AG04450 (cell line): ENCODE results near the gene CBARP. TPM values are rescaled to one million over a fixed set of nuclear protein-coding genes. Genes with fewer than 3 reads are reported as not detected.

Experiments
- CTCF ChIA-PET: fragments of 300-600, 350-600 bp; formaldehyde crosslinking; extraction: SDS; loops from one replicate; lab custom pipeline; 2022; ENCODE audit warnings: antibody characterized with exemption, inconsistent platforms; lab: Charles Lee
- POLR2A ChIA-PET: fragments of 350-600 bp; formaldehyde crosslinking; extraction: SDS; loops from one replicate; lab custom pipeline; 2021; ENCODE audit warnings: antibody characterized with exemption, inconsistent platforms; lab: Yijun Ruan, JAX
- DNase-seq: peaks from one replicate; pipeline ENCODE4 v3.0.0-alpha.2; 2011; ENCODE audit warnings: low read depth, low spot score
- H3K27ac ChIP-seq: one replicate; pipeline ENCODE4 v1.5.1; 2012; ENCODE audit warnings: low read depth, low read length, control low read depth
- H3K27me3 ChIP-seq: one replicate; pipeline ENCODE4 v1.6.0; 2012; ENCODE audit warnings: low read length; ENCODE audit not compliant: control insufficient read depth, insufficient read depth
- H3K4me3 ChIP-seq: 2 replicates; pipeline ENCODE4 v1.5.1; 2011; ENCODE audit warnings: mild to moderate bottlenecking, low read depth, low read length, control low read depth
- H3K9me3 ChIP-seq: 2 replicates; pipeline ENCODE4 v1.5.1; 2012; ENCODE audit warnings: low read length; ENCODE audit not compliant: control insufficient read depth, insufficient read depth
- polyA plus RNA-seq: library from polyadenylated mRNA; depleted of rRNA; stranded (reverse); fragments of >200 nt; gene quantifications from 2 replicates; pipeline ENCODE4 v1.2.3, GENCODE V29; 2011
- TF ChIP-seq, protein P1 (sequence below): IDR thresholded peaks from 2 replicates; pipeline ENCODE4 v1.5.1; 2011; ENCODE audit warnings: low read depth, low read length, control low read depth, inconsistent platforms

The CBARP gene
- polyA plus RNA-seq, 1 experiment: 1.1 TPM

DNA sequence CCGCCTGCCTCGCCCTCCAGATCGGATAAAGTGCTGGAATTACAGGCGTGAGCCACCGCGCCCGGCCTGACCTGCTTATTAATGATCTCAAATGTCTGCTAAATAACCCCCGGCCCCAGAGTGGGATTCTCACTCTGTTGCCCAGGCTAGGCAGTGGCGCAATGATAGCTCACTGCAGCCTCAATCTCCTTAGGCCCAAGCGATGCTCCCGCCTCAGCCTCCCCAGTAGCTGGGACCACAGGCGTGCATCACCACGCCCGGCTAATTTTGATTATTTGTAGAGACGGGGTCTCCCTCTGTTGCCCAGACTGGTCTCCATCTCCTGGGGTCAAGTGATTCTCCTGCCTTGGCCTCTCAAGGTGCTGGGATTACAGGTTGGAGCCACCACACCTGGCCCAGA is 3.1 kb upstream of the CBARP start:
- CTCF ChIA-PET: interaction anchor here (0.7 to 7.1 kb wide), 11 partner anchors 12 to 221 kb away, joined by 3 to 224 read pairs (median 3); partner anchors contain the start of gene CIRBP

DNA sequence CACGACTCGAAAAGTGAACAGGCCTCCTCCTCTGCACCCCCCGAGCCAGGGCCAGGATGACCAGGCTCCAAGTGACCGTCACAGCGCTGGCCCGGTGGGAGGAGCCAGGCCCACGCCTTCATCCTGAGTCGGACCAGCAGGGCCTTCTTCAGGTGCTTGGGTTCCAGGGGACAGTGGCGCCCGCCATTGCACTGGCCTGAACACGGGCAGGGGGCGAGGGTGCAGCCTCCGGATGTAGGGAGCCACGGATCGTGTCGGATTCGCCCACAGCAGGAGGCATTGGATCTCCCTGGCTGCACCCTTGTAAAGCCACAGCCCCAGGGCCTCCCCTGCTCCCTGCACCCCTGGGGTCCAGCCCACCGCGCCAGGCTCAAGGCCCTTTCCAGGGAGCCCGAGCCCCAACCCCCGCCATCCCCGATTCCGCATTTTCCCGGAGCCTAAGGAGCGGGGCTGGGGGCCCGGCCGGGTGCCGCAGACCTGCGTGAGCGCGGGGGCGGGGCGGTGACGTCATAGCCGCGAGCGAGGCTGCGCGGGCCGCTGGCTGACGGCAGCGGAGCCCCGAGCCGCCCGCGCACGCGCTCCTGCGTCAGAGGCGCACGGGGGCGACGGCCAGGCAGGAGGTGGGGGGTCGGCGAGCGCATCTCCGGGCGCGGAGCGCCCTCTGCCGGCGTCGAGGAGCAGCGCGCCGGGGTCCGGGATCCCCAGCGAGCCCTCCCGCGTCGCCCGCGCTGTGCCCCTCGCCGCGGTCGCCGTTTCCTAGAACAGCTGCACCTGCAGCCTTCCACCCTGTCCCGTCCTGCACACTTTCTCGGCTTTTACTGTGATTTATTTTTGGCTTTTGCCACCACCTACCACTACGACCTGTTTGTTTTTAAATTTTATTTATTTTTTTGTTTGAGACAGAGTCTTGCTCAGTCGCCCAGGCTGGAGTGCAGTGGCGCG is 2.3 kb upstream of the CBARP start:
- DNase-seq: peak; percentile 68
- Histone ChIP-seq H3K4me3 (peak overlapping the region; percentile 49), H3K9me3 (no peaks in the 10 kb centered on the region; the same call in 1 of the 2 replicates), H3K27me3 (no peaks in the 10 kb centered on the region), H3K27ac (peak overlapping the region; percentile 78)
- ChIA-PET POLR2A (interaction anchor here (0.7 to 2.6 kb wide), 3 partner anchors 29 to 218 kb away, joined by 5 to 42 read pairs (median 6); partner anchors contain the start of genes CIRBP and RNU6-2), CTCF (interaction anchor here (0.7 to 7.1 kb wide), 11 partner anchors 13 to 220 kb away, joined by 3 to 224 read pairs (median 3); partner anchors contain the start of gene CIRBP)
- TF ChIP-seq, protein P1, sequence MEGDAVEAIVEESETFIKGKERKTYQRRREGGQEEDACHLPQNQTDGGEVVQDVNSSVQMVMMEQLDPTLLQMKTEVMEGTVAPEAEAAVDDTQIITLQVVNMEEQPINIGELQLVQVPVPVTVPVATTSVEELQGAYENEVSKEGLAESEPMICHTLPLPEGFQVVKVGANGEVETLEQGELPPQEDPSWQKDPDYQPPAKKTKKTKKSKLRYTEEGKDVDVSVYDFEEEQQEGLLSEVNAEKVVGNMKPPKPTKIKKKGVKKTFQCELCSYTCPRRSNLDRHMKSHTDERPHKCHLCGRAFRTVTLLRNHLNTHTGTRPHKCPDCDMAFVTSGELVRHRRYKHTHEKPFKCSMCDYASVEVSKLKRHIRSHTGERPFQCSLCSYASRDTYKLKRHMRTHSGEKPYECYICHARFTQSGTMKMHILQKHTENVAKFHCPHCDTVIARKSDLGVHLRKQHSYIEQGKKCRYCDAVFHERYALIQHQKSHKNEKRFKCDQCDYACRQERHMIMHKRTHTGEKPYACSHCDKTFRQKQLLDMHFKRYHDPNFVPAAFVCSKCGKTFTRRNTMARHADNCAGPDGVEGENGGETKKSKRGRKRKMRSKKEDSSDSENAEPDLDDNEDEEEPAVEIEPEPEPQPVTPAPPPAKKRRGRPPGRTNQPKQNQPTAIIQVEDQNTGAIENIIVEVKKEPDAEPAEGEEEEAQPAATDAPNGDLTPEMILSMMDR: peak; percentile 65

More for the DNA sequence above, 3.1 kb upstream of the CBARP start:
- TF ChIP-seq, protein P1: no peak
- H3K9me3 ChIP-seq: no peaks in the 10 kb centered on the region
- POLR2A ChIA-PET: interaction anchor here (0.8 to 2.6 kb wide), 5 partner anchors 12 to 219 kb away, joined by 3 to 42 read pairs (median 5); partner anchors contain the start of genes CIRBP and RNU6-2
- H3K4me3 ChIP-seq: no peak overlapping the region
- peak overlapping the region; percentile 57 for H3K27ac ChIP-seq
- DNase-seq: no peak
- no peaks in the 10 kb centered on the region for H3K27me3 ChIP-seq

DNA sequence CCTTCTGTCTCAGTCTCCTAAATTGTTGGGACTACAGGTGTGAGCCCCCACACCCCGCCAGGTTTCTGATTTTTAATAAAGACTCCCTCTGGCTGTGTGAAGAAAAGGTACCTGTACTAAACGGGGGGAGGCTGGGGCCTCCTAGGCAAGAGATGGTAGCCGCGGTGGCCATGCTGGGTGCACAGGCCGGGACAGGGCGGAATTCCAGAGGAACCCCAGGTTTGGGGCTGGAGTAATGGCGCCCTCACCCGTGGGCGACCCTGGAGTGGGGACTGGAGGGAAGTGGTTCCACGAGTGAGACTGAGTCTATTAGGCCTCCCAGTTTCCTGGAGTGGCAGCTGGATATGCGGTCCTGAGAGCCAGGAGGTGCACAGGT is 1.6 kb upstream of the CBARP start:
- no peak overlapping the region for H3K4me3 ChIP-seq
- POLR2A ChIA-PET: interaction anchor here (2.6 kb wide), 1 partner anchor 30 kb away, joined by 42 read pairs; the partner anchor contains the start of gene CIRBP
- peak overlapping the region; percentile 78 for H3K27ac ChIP-seq
- TF ChIP-seq, protein P1: no peak
- H3K27me3 ChIP-seq: no peaks in the 10 kb centered on the region
- CTCF ChIA-PET: no interaction called here
- DNase-seq: no peak
- H3K9me3 ChIP-seq: no peaks in the 10 kb centered on the region; the same call in 1 of the 2 replicates

DNA sequence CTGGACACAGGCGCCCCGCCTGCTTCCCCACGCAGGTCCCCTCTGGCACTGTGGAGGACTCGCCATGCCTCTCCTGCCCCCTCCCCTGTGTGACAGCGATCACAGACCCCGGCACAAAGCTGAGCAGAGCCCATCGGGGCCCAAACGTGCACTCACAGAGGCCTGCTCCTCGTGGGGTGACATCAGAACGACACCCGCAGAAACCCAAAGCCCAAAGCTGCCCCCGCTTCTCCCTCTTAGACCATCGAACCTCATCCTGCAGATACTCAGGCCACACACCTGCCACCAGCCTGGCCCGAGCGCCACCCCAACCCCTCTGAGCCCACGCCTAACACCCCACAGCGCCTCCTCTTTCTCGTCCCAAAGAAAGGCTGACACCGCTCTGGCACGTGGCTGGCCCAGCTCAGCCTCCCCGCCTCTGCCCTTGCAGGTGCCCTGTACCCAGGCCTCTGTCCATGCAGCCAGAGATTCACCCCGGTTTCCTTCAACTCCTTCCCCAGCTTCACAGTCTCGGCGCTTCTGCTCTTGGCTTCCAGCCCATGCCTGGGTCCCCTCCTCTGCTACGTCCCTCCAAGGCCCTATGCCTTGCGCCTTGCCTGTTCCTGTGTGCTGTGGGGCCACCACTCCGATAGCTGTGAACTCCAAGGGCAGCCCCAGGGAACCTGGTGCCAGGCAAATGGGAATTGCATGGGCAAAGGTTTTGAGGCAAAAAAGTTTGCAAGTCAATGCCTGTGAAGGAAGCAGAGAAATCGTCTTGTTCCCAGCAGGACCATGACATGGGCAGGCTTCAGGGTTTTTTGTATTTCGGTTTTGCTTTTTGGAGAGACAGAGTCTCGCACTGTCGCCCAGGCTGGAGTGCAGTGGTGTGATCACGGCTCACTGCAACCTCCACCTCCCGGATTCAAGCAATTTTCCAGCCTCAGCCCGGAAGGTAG is 831 bp upstream of the CBARP start:
- peak overlapping the region; percentile 31 for H3K27ac ChIP-seq
- H3K27me3 ChIP-seq: no peaks in the 10 kb centered on the region
- peak overlapping the region; percentile 73 for H3K4me3 ChIP-seq
- DNase-seq: no peak
- H3K9me3 ChIP-seq: no peaks in the 10 kb centered on the region; the same call in 1 of the 2 replicates
- TF ChIP-seq, protein P1: no peak
- ChIA-PET POLR2A (interaction anchor here (0.8 kb wide), 1 partner anchor 30 kb away, joined by 7 read pairs; the partner anchor contains the start of gene CIRBP), CTCF (no interaction called here)
